Heart left ventricle (tissue), 16 donors: ENCODE data around the gene LRRC55. TPM values are rescaled to one million over a fixed set of nuclear protein-coding genes. Genes with fewer than 3 reads are reported as not detected.
A peak's percentile ranks its signal among the peaks of the same experiment; 100 is the strongest.

ENCODE experiments used
- ATAC-seq, 4 donors: fragments of 200-7000 bp; cut with Tn5 transposase; one replicate each; pipeline ENCODE4 v1.9.1; 2020 to 2022; ENCODE audit warnings: moderate library complexity in 4 of 4, mild to moderate bottlenecking in 3 of 4, moderate number of reproducible peaks in 1 of 4
- DNase-seq, 5 donors: peaks; one replicate each; pipeline ENCODE4 v3.0.0-alpha.2; 2020
- H3K27ac ChIP-seq, 12 donors: fragments of 200-600 bp; sonication (generic) in 4 of 12; one replicate each; pipeline versions ENCODE4 v1.5.0 to v1.8.0; 2016 to 2022; ENCODE audit warnings: mild to moderate bottlenecking in 2 of 12
- H3K27me3 ChIP-seq, 9 donors: fragments of 200-600 bp; sonication (generic) in 2 of 9; one replicate each; pipeline versions ENCODE4 v1.5.1 to v1.8.0; 2016 to 2022; ENCODE audit warnings: mild to moderate bottlenecking in 3 of 9
- H3K36me3 ChIP-seq, 9 donors: fragments of 200-600 bp; sonication (generic) in 2 of 9; one replicate each; pipeline versions ENCODE4 v1.5.0 to v1.8.0; 2018 to 2022; ENCODE audit warnings: mild to moderate bottlenecking in 2 of 9
- H3K4me1 ChIP-seq, 12 donors: fragments of 200-600 bp; sonication (generic) in 4 of 12; one replicate each; pipeline versions ENCODE4 v1.5.0 to v1.8.0; 2016 to 2022; ENCODE audit warnings: mild to moderate bottlenecking in 3 of 12
- H3K4me3 ChIP-seq, 12 donors: fragments of 200-600 bp; sonication (generic) in 4 of 12; one replicate each; pipeline versions ENCODE4 v1.5.0 to v1.8.0; 2017 to 2022; ENCODE audit warnings: mild to moderate bottlenecking in 9 of 12, moderate library complexity in 4 of 12
- H3K9me3 ChIP-seq, 12 donors: fragments of 200-600 bp; sonication (generic) in 4 of 12; one replicate each; pipeline versions ENCODE4 v1.5.0 to v1.8.0; 2016 to 2022; ENCODE audit warnings: mild to moderate bottlenecking in 1 of 12
- POLR2A ChIP-seq, 2 donors: fragments of 450-650 bp; IDR thresholded peaks; one replicate each; pipeline ENCODE4 v1.6.1; 2017; ENCODE audit warnings: antibody characterized with exemption in 2 of 2, mild to moderate bottlenecking in 2 of 2, moderate library complexity in 2 of 2
- WGBS, 4 donors: extraction: QIAGEN DNeasy Blood & Tissue Kit in 2 of 4; methylation state at CpG; one replicate each; pipeline versions ENCODE4 v1.1.5 to v1.1.7; 2013 to 2018; 5-methylcytosine and 5-hydroxymethylcytosine counted together
- intact Hi-C, 10 donors: fragments of 100-400 bp; cut with DNase I; formaldehyde crosslinking; loops; one replicate each; pipeline versions ENCODE4 v1.11.1 to v1.14.2; 2022
- long read RNA-seq, 3 donors: library from polyadenylated mRNA; unstranded; transcript quantifications; one replicate each; pipeline ENCODE4 v2.0.0, GENCODE V29; 2020 to 2021
- polyA plus RNA-seq, 2 donors: library from polyadenylated mRNA; stranded (reverse); fragments of 200-250 nt; gene quantifications; one replicate each; pipeline ENCODE4 v1.2.3, GENCODE V29; 2013
- total RNA-seq, 9 donors: library from RNA; depleted of rRNA in 2 of 9; stranded (reverse); fragments of >200 nt in 2 of 9; fragmentation: NEBNext Ultra II Directional in 3 of 9; extraction: Animal tissue kit (Norgen Biotek cat#: 25700) in 3 of 9; gene quantifications; one replicate each; pipeline versions ENCODE4 v1.1.0 to v1.2.4, GENCODE V29; 2016 to 2023
- TF ChIP-seq, protein P1 (sequence below), 12 donors: fragments of 200-600 bp; sonication (generic) in 4 of 12; IDR thresholded peaks; one replicate each; pipeline versions ENCODE4 v1.5.0 to v1.8.0; 2018 to 2022; ENCODE audit warnings: antibody characterized with exemption in 12 of 12, mild to moderate bottlenecking in 5 of 12
- donor health status: ischemic (EF 13 %, LVEDD 7.1; RV severe dilation, severe dysfunction).
- donor health status: healthy with polysubstance abuse.
- donor health status: DM: no; HTN: yes; CAD: no.
- donor health status: DM: no; HTN: no; CAD: no.
- donor health status: ischemic (EF 25% LVEDD 6.9; RV normal size, moderate dysfunction).
- donor health status: ischemic (EF 25% LVEDD 5.7; RV mildly dilated, moderate dysfunction).
- donor health status: healthy.
- donor health status: DM: yes; HTN: yes; CAD: no.
- donor health status: ischemic (EF 35%, LVEDD 5.7; RV mildly dilated, moderate dysfunction).
- donor health status: nonischemic (EF 11% LVEDD 7.7; RV severe dilation, severe dysfunction).
- donor health status: DM: yes; HTN: yes; CAD: no.
- donor health status: PGD.
- donor health status: ischemic (EF 29% LVEDD 5.4; RV normal size, mild dysfunction).
- donor health status: nonischemic (EF 23%, LVEDD 6.1; RV moderate dilation, normal function).

Gene LRRC55, protein sequence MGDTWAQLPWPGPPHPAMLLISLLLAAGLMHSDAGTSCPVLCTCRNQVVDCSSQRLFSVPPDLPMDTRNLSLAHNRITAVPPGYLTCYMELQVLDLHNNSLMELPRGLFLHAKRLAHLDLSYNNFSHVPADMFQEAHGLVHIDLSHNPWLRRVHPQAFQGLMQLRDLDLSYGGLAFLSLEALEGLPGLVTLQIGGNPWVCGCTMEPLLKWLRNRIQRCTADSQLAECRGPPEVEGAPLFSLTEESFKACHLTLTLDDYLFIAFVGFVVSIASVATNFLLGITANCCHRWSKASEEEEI
- total RNA-seq (1 to 10 TPM in 1 of 9 donors, under 1 TPM in 5, not detected in 3; 0.07 to 1.1 (median 0.35) TPM), polyA plus RNA-seq (under 1 TPM; 0.08 to 0.14 TPM)
- long read RNA-seq, donor 1, result 0 reads
- long read RNA-seq, donor 2, result 0 reads
- long read RNA-seq, donor 3, result 0 reads

DNA sequence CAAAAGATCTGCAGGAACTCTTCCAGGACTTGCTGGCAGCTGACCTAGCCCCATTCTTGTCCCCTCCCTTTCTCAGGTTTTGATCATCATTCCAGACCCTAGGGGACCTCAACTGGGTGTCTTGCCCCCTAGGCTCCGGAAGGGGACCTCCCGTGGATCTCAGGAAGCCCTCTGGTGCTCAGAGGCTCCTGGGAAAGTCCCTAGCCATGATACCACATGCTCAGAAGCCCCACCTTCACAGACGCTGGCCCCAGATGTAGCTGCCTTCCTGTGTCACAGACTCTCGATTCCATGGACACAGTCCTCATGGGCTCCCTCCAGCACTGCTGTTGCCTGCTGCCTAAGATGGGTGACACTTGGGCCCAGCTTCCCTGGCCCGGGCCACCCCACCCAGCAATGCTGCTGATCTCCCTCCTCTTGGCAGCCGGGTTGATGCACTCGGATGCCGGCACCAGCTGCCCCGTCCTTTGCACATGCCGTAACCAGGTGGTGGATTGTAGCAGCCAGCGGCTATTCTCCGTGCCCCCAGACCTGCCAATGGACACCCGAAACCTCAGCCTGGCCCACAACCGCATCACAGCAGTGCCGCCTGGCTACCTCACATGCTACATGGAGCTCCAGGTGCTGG, at the start of gene LRRC55:
LRRC55 (plus strand) TSS at position 276 of the 628 bp plus-strand sequence; CDS start at position 346, 70 bp downstream.
- Histone ChIP-seq H3K9me3 (no peaks in the 10 kb centered on the region), H3K36me3 (no peaks in the 10 kb centered on the region), H3K4me1 (peaks cover 0 to 5% (median 0%) of the 10 kb centered on the region in 12 donors), H3K4me3 (no peak within 1 kb of the TSS), H3K27me3 (peaks cover 0 to 12% (median 4%) of the 10 kb centered on the region in 9 donors), H3K27ac (no peak within 1 kb of the TSS)
- TF ChIP-seq, protein P1, sequence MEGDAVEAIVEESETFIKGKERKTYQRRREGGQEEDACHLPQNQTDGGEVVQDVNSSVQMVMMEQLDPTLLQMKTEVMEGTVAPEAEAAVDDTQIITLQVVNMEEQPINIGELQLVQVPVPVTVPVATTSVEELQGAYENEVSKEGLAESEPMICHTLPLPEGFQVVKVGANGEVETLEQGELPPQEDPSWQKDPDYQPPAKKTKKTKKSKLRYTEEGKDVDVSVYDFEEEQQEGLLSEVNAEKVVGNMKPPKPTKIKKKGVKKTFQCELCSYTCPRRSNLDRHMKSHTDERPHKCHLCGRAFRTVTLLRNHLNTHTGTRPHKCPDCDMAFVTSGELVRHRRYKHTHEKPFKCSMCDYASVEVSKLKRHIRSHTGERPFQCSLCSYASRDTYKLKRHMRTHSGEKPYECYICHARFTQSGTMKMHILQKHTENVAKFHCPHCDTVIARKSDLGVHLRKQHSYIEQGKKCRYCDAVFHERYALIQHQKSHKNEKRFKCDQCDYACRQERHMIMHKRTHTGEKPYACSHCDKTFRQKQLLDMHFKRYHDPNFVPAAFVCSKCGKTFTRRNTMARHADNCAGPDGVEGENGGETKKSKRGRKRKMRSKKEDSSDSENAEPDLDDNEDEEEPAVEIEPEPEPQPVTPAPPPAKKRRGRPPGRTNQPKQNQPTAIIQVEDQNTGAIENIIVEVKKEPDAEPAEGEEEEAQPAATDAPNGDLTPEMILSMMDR (IDR thresholded peaks at IDR 0.05), result no peak
- no peak for TF ChIP-seq POLR2A (IDR thresholded peaks at IDR 0.05)
- ATAC-seq (peak in 1 of 4 donors; percentile 74), DNase-seq (no peak)
- intact Hi-C loops, result no loop called here
- WGBS, 4 donors, result 69 to 76% (median 72%) methylated on average over 4 to 15 of the region's 15 CpGs

DNA sequence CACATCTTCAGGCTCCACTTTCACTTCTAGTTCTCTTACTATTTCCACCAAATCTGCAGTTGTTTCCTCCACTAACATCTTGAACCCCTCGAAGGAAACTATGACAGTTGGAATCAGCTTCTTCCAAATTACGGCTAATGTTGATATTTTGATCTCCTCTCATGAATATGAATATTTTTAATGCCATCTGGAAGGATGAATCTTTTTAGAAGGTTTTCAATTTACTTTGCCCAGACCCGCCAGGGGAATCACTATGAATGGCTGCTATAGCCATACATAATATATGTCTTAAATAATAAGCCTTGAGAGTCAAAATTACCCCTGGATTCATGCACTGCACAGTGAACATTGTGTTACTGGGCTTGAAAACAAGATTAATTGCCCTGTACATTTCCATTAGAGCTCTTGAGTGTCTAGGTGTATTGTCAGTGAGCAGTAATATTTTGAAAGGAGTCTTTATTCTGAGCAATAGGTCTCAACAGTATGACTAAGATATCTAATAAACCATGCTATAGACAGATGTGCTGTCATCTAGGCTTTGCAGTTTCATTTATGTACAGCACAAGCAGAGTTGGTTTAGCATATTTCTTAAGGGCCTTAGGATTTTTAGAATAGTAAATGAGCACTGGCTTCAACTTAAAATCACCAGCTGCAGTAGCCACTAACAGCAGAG, 48.3 kb upstream of the LRRC55 start:
- Histone ChIP-seq H3K27me3 (peaks cover 0 to 3% (median 0%) of the 10 kb centered on the region in 9 donors), H3K4me1 (peaks cover 0 to 5% (median 0%) of the 10 kb centered on the region in 12 donors), H3K27ac (no peak overlapping the region), H3K4me3 (no peak overlapping the region), H3K9me3 (peaks cover 0 to 3% (median 0%) of the 10 kb centered on the region in 12 donors), H3K36me3 (no peaks in the 10 kb centered on the region)
- WGBS, 4 donors, result 78 to 85% (median 84%) methylated on average over 3 of the region's 3 CpGs
- no peak for TF ChIP-seq POLR2A (IDR thresholded peaks at IDR 0.05)
- TF ChIP-seq, protein P1 (IDR thresholded peaks at IDR 0.05), result no peak
- DNase-seq, result no peak
- no peak for ATAC-seq
- intact Hi-C loops, result loop anchor here in 8 of 10 donors (5.0 to 10.0 kb wide), 4 partner anchors 61 to 291 kb away; no protein-coding TSS in a partner anchor

DNA sequence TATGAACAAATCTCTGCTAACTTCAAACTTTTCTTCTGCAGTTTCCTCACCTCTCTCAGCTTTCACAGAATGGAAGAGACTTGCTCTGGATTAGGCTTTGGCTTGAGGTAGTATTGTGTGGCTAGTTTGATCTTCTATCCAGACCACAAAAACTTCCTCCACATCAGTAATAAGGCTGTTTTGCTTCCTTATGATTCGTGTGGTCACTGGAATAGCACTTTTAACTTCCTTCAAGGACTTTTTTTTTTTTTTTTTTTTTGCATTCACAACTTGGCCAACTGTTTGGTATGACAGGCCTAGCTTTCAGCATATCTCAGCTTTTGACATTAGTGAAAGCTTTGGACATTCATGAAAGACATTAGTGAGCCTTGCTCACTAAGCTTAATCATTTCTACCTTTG, 47.5 kb upstream of the LRRC55 start:
- H3K9me3 ChIP-seq, result peaks cover 0 to 7% (median 0%) of the 10 kb centered on the region in 12 donors
- TF ChIP-seq POLR2A (IDR thresholded peaks at IDR 0.05), result no peak
- TF ChIP-seq, protein P1 (IDR thresholded peaks at IDR 0.05), result no peak
- no peak overlapping the region for H3K27ac ChIP-seq
- DNase-seq, result no peak
- H3K4me1 ChIP-seq, result peaks cover 0 to 5% (median 0%) of the 10 kb centered on the region in 12 donors
- ATAC-seq, result no peak
- intact Hi-C loops, result loop anchor here in 8 of 10 donors (5.0 to 10.0 kb wide), 4 partner anchors 61 to 292 kb away; no protein-coding TSS in a partner anchor
- H3K36me3 ChIP-seq, result no peaks in the 10 kb centered on the region
- 32 to 43% (median 35%) methylated on average over 1 of the region's 1 CpG for WGBS, 4 donors
- no peak overlapping the region for H3K4me3 ChIP-seq
- peaks cover 0 to 3% (median 0%) of the 10 kb centered on the region in 9 donors for H3K27me3 ChIP-seq
